Measurements from ENCODE around the gene NPAS2. TPM values are rescaled to one million over a fixed set of nuclear protein-coding genes. Genes with fewer than 3 reads are reported as not detected.

NPAS2 gene
- total and polyA plus RNA-seq, 12 donors: 4.7 to 51.3 (median 17.6) TPM

DNA sequence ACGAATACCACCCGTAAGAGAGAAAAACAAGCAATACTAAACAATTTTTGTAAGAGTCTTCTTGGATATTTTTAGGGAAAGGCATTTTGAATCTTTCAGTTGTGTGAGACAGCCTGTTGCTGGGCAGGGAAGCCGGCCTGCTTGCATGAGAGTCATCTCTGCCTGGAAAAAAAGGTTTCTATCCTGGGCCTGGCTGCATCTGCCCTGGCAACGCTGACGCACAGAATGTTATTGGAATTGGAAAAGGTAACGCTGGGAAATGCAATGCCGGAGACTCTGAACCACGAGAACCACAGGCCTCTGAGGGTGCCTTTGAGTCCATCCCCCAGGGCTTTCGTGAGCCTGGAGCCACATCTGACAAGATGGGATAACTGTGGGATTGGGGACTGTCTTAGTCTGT is 17.9 kb upstream of the NPAS2 start:
- no peaks in the 10 kb centered on the region for H3K9me3 ChIP-seq (replicated peaks in 1 of 3)
- WGBS, 4 donors: 78 to 92% (median 85%) methylated on average over 9 of the region's 9 CpGs

DNA sequence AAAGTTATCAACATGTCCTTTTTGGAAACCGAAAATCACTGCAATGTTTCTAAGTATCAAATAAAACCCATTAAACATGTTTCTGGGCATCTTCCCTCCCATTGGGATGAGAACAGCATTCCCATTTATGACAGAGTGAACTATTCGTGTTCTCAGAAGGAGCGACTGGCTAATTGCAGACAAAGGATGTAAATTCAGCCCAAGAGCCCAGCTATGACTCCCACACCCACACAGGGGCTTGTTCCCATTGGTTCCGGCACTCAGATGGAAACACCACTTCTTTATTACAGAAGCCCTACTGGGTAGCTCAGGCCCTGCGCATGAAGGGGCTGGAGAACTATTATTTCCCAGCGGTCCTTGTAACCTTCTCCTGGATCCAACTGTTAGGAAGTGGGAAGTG is 16.6 kb upstream of the NPAS2 start:
- H3K4me3 ChIP-seq: no peak overlapping the region
- intact Hi-C loops (cut with DNase I): no loop called here
- TF ChIP-seq POLR2A (IDR thresholded peaks at IDR 0.05): no peak
- TF ChIP-seq, protein P1, sequence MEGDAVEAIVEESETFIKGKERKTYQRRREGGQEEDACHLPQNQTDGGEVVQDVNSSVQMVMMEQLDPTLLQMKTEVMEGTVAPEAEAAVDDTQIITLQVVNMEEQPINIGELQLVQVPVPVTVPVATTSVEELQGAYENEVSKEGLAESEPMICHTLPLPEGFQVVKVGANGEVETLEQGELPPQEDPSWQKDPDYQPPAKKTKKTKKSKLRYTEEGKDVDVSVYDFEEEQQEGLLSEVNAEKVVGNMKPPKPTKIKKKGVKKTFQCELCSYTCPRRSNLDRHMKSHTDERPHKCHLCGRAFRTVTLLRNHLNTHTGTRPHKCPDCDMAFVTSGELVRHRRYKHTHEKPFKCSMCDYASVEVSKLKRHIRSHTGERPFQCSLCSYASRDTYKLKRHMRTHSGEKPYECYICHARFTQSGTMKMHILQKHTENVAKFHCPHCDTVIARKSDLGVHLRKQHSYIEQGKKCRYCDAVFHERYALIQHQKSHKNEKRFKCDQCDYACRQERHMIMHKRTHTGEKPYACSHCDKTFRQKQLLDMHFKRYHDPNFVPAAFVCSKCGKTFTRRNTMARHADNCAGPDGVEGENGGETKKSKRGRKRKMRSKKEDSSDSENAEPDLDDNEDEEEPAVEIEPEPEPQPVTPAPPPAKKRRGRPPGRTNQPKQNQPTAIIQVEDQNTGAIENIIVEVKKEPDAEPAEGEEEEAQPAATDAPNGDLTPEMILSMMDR (IDR thresholded peaks at IDR 0.05): no peak
- no peaks in the 10 kb centered on the region for H3K27me3 ChIP-seq
- H3K9me3 ChIP-seq (replicated peaks in 1 of 3): no peaks in the 10 kb centered on the region
- H3K36me3 ChIP-seq (replicated peaks in 1 of 2): no peaks in the 10 kb centered on the region
- no peak overlapping the region for H3K27ac ChIP-seq
- DNase-seq: no peak
- H3K4me1 ChIP-seq (replicated peaks in 1 of 2): no peaks in the 10 kb centered on the region
- 87 to 91% (median 89%) methylated on average over 6 of the region's 6 CpGs for WGBS, 4 donors

More for the DNA sequence above, 17.9 kb upstream of the NPAS2 start:
- H3K4me3 ChIP-seq: no peak overlapping the region
- no peaks in the 10 kb centered on the region for H3K36me3 ChIP-seq (replicated peaks in 1 of 2)
- H3K27me3 ChIP-seq: no peaks in the 10 kb centered on the region
- no peak for DNase-seq
- intact Hi-C loops (cut with DNase I): no loop called here
- no peaks in the 10 kb centered on the region for H3K4me1 ChIP-seq (replicated peaks in 1 of 2)
- no peak for TF ChIP-seq POLR2A (IDR thresholded peaks at IDR 0.05)
- TF ChIP-seq, protein P1 (IDR thresholded peaks at IDR 0.05): no peak
- H3K27ac ChIP-seq: no peak overlapping the region

DNA sequence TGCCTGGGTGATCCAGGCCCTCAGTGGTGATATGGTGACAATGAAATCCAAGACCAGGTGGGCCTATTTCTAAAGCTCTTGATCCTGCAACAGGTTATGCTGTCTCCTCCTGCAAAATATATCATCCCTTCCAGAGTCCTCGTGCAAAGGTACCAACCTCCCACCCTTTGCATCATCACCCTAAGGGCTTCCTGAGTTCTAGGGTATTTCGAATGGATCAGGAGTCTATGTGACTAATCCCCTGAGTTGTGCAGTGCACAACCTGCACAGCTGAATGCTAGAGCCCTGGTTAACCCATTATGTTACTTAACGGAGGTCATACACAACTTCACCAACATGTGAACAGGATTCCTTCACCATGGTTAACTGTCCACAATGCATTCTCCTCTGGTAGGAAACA is 13.4 kb upstream of the NPAS2 start:
- intact Hi-C loops (cut with DNase I): no loop called here
- H3K4me1 ChIP-seq (replicated peaks in 1 of 2): no peaks in the 10 kb centered on the region
- TF ChIP-seq POLR2A (IDR thresholded peaks at IDR 0.05): no peak
- TF ChIP-seq, protein P1 (IDR thresholded peaks at IDR 0.05): no peak
- no peak overlapping the region for H3K27ac ChIP-seq
- WGBS, 4 donors: 83 to 88% (median 84%) methylated on average over 3 of the region's 3 CpGs
- no peaks in the 10 kb centered on the region for H3K36me3 ChIP-seq (replicated peaks in 1 of 2)
- no peaks in the 10 kb centered on the region for H3K9me3 ChIP-seq (replicated peaks in 1 of 3)
- H3K27me3 ChIP-seq: no peaks in the 10 kb centered on the region
- H3K4me3 ChIP-seq: no peak overlapping the region
- peak in 1 of 7 donors; percentile 15 for DNase-seq

DNA sequence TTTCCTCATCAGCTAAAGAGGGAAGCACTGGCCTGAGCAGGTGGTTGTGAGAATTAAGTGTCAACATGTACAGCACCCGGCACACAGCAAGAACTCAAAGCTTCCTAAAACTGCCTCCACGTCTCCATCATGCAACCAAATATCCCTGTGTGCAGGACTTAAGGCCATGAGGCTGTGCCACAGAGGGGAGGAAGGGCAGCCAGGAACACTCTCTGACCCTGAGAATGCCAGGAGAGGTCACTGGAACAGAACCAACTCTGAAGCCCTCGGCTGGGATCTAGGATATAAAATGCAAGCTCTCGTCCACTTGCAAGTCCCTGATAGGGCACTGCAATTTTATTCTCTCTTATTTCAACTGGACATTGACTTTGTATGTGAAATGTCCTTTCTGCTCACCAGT is 12.2 kb upstream of the NPAS2 start:
- no peak overlapping the region for H3K27ac ChIP-seq
- no peaks in the 10 kb centered on the region for H3K9me3 ChIP-seq (replicated peaks in 1 of 3)
- H3K4me3 ChIP-seq: no peak overlapping the region
- H3K4me1 ChIP-seq (replicated peaks in 1 of 2): no peaks in the 10 kb centered on the region
- H3K27me3 ChIP-seq: no peaks in the 10 kb centered on the region
- TF ChIP-seq POLR2A (IDR thresholded peaks at IDR 0.05): no peak
- TF ChIP-seq, protein P1 (IDR thresholded peaks at IDR 0.05): no peak
- intact Hi-C loops (cut with DNase I): no loop called here
- WGBS, 4 donors: 47 to 68% (median 53%) methylated on average over 2 to 4 of the region's 4 CpGs
- no peaks in the 10 kb centered on the region for H3K36me3 ChIP-seq (replicated peaks in 1 of 2)
- DNase-seq: peak in 1 of 7 donors; percentile 45

Data from adrenal gland (tissue), 12 donors.